DMS53 (cell line): ENCODE data around the gene HVCN1.
"Not testable (repeated sequence)": the region's sequence is repeated elsewhere in the genome, so short reads cannot be mapped to it uniquely, and the experiment has no call there.

Experiments used
- DNase-seq: peaks from one replicate; lab custom pipeline; 2025; lab: John Stamatoyannopoulos, UW

Gene HVCN1

GRCh38 chr12:110667671-110668070, 21.2 kb downstream of the HVCN1 start:
- DNase-seq: no peak

DNA sequence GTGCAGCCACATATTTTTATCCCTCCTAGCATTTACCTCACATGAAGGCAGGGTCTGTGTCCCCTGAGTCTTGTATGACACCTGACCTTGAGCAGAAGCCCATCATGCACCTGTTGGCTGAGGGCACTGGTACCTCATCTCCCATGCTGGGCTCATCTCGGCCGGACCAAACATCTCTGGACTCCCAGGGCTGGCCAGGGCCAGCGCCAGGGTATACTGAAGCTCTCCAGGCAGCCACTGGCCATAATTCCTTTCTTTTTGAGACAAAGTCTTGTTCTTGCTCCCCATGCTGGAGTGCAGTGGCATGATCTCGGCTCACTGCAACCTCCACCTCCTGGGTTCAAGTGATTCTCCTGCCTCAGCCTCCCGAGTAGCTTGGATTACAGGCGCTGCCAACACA, 22.0 kb downstream of the HVCN1 start:
- no peak for DNase-seq

- DNase-seq: no peak
These were observed 27.5 kb downstream of the HVCN1 start for GRCh38 chr12:110661337-110661972.

DNA sequence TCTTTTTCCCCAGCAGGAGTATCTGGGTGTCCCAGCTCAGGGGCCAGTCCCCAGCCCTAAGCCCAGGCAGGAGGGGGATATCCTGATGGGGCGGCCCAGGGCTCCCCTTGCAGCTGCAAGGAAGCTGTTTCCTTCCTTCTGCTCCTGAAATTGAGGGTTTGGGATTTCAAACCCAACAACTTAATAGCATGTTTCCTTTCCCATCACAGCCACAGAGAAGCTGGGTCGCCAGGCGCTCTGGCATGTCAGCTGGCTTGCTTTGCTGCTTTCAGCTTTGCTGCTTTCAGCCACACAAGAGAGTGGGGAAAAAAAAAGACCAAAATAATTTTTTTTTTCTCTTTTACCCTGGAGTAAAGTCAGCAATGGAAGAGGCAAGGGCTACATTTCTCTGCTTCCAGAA, 30.0 kb downstream of the HVCN1 start:
- no peak for DNase-seq

DNA sequence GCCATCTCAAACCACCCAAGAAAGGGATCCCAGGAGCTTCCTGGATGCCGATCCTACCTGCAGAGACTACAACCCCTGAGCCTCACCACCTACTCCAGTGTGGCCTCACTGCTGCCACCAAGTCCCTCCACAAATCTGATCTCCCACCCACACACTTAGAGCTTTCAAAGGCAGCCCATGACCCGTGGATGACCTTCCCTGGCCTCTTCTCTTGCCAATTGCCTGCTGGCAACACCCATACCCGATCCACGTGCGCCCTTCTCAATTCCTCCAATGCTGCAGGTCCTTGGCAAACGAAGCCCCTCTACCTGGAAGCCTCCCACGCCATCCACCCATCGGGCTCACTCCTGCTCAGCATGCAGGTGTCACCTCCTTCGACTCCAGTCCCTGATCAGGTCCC, 30.7 kb downstream of the HVCN1 start:
- DNase-seq: no peak

DNA sequence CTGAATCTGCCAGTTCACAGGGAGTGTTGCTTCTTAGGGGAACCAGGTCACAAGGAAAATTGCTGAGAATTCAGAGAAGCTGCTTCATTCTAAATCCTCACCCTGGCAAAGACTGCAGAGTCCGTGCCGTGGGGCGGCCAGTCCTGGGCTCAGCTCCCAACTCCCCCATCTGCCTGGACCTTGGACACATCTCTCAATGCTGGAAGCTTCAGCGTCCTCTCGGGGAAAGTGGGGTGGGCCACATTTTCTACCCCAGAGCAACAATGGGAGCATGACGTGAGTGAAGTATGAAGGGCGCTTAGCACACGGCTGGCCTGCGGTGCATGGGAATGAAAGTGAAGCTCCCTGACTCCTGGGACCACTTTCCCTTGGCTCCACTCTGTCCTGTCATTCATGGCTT, 31.2 kb downstream of the HVCN1 start:
- no peak for DNase-seq

GRCh38 chr12:110656071-110656655, 32.8 kb downstream of the HVCN1 start:
- no peak for DNase-seq

DNA sequence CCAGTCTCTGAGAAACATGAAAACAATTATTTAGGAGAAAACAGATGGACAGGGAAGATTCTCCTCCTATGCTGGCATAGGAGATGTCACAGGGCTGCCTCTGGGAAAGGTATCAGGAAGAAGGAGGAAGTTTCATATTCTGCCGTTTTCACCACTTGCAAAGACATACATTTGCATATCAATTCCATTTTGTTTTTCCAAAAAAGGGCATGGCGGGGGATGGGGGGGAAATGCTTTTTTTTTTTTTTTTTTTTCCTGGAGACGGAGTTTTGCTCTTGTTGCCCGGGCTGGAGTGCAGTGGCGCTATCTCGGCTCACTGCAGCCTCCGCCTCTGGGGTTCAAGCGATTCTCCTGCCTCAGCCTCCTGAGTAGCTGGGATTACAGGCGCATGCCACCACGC, 34.7 kb downstream of the HVCN1 start:
- not testable (repeated sequence) for DNase-seq

DNA sequence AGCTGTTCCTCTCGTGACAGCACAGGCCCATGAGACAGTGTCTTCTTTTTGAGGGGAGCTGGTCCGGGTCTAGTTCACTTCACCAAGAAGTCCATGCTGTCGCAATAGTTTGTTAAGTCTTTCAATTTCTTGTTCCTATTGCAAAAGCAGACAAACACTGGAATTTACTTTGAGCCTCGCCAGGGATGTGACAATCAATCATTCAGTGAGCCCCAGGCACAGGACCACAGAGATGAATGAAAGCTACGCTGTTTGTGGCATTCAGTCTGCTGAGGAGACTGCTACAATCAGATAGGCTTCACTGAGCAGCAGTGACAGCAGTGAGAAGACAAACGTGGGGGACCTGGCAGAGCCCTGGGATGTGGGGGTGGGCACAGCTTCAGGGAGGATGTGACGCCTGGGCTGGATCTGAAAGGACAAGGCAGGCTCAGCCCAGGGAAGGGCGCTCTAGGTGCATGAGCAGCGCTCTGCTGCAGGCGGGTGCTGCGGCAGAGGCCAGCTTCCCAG, 39.5 kb downstream of the HVCN1 start:
- DNase-seq: no peak

GRCh38 chr12:110647631-110648040, 41.3 kb downstream of the HVCN1 start:
- DNase-seq: no peak

- DNase-seq: no peak
These were observed 47.4 kb downstream of the HVCN1 start for GRCh38 chr12:110641521-110641920.

- no peak for DNase-seq
These were observed 48.5 kb downstream of the HVCN1 start for GRCh38 chr12:110640275-110641025.

GRCh38 chr12:110639336-110640141, 49.4 kb downstream of the HVCN1 start:
- no peak for DNase-seq

GRCh38 chr12:110638796-110639195, 50.1 kb downstream of the HVCN1 start:
- DNase-seq: no peak

- DNase-seq: no peak
These were observed 51.0 kb downstream of the HVCN1 start for GRCh38 chr12:110637869-110638441.

DNA sequence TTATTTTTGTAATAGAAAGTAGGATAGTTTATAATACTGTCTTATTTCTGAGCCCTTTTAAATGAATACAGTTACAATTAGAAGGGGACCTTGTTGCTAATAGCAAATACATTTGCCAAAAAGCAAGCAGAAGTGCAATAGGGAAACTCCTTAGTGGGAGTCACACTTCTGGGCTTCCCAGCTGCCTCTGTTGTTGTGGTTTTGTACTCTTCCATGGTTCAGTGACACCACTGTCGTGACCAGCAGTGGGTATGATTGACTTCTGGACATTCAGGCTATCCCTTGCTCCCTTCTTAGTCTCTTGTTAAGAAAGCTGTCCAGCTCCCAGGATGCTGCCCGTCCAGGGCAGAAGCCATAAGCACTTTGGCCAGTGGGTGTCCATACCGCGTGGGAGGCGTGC, 52.4 kb downstream of the HVCN1 start:
- DNase-seq: no peak

DNA sequence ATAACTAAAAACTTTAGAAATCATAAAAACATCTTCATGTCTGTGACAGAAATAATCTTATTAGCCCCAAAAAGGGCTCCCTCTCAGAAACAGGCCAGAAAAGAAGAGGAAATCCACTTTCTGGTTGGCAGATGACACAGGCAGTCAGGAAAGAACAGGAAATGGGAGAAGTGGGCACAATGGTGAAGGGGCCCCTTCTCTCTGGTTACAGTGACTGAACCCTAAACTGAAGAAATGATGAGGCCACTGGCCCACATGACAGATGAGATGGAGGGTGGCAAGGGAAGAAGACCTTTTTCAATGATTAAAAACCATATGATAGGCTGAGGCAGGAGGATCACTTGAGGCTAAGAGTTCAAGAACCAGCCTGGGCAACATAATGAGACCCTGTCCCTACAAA, 53.9 kb downstream of the HVCN1 start:
- DNase-seq: no peak

DNA sequence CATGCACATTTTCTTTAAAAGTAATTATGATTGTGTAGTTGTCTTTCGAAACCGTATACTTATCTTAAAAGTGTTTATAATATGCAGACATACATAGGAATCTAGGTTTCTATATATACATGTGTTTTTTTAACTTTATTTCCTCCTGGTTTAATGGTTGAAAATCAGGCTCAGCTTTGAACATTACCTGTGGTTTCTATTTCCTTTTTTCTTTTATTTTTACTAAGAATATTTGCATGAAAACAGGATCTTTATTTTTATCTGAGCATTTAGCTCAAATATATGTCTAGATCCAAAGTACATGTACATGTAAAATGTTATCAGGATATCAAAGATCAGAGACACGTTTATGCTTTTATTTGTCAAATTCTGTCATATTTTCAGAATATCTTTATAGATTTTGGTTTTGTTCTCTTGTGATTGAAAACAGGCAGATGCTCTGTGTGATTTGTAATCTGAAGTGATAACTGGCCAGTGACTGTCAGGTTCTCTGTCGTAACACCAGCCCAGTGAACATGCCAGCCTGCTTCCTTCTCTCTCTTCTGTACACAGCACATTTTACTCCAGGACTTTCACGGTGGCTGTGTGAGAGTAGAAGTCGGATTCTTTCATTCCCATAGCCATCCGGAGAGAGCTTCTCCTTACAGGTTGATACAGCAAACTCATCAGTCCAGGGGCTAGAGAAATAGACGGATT, 61.3 kb downstream of the HVCN1 start:
- DNase-seq: no peak

DNA sequence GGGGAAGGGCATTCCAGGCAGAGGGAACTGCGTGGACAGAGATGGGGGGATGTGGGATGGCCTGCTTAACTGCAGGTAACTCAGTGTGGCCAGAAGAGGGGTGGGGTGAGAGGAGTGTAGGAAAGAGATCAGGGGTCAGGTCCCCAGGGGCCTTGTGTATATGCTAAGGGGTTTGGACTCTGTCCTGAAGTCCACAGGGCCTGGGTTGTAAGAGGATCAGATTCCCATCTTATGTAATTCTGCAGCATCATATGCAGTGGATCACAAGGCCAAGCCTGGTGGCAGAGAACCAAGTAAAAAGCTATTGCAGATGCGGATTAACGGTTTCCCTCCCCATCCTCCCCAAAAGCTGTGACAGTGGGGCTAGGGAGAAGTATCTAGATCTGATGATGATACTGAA, 66.3 kb downstream of the HVCN1 start:
- DNase-seq: no peak

DNA sequence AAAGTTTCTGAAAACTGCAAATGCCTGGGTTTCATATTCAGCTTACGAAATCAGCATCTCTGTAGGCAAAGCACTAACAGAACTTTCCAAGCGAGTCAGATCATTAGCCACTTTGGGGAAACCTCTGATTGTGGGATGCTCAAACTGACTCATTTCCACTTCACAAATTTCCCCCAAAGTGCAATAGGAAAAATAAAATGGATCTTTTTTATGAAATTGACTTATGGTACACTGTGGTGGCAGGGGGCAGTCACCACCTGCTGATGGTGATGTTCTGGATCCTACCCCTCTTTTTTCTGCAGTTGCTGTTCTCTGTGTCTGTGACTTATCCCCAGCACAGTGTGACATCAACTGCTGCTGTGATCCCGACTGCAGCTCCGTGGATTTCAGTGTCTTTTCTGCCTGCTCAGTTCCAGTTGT, 69.4 kb downstream of the HVCN1 start:
- no peak for DNase-seq

GRCh38 chr12:110616471-110617115, 72.3 kb downstream of the HVCN1 start:
- no peak for DNase-seq
